ENCODE measurements around the gene ELOVL6.

ELOVL6 gene

GRCh38 chr4:110156442-110156841, 42.0 kb downstream of the ELOVL6 start:
- Histone ChIP-seq H3K9me3 (ENCODE audit: insufficient read depth, low read depth, low read length) (no peaks in the 10 kb centered on the region), H3K4me3 (ENCODE audit: low read length) (no peak overlapping the region), H3K36me3 (ENCODE audit: insufficient read depth, low read depth, low read length) (peaks cover 33% of the 10 kb centered on the region; the same call in 1 of the 2 replicates), H3K4me1 (ENCODE audit: insufficient read depth, low read length) (no peaks in the 10 kb centered on the region), H3K9ac (ENCODE audit: low read depth, low read length) (no peak overlapping the region), H3K27me3 (ENCODE audit: insufficient read depth, low read length) (no peaks in the 10 kb centered on the region), H3K27ac (ENCODE audit: low read length) (no peak overlapping the region)

- Histone ChIP-seq H3K9me3 (ENCODE audit: insufficient read depth, low read depth, low read length) (no peaks in the 10 kb centered on the region), H3K36me3 (ENCODE audit: insufficient read depth, low read depth, low read length) (peaks cover 26% of the 10 kb centered on the region; the same call in 1 of the 2 replicates), H3K4me3 (ENCODE audit: low read length) (no peak overlapping the region), H3K9ac (ENCODE audit: low read depth, low read length) (no peak overlapping the region), H3K27ac (ENCODE audit: low read length) (no peak overlapping the region), H3K4me1 (ENCODE audit: insufficient read depth, low read length) (no peaks in the 10 kb centered on the region), H3K27me3 (ENCODE audit: insufficient read depth, low read length) (no peaks in the 10 kb centered on the region)
Observed at GRCh38 chr4:110155654-110156053, 42.8 kb downstream of the ELOVL6 start.

- Histone ChIP-seq H3K27me3 (ENCODE audit: insufficient read depth, low read length) (no peaks in the 10 kb centered on the region), H3K27ac (ENCODE audit: low read length) (no peak overlapping the region), H3K9me3 (ENCODE audit: insufficient read depth, low read depth, low read length) (no peaks in the 10 kb centered on the region), H3K9ac (ENCODE audit: low read depth, low read length) (no peak overlapping the region), H3K36me3 (ENCODE audit: insufficient read depth, low read depth, low read length) (peaks cover 30% of the 10 kb centered on the region; the same call in 1 of the 2 replicates), H3K4me3 (ENCODE audit: low read length) (no peak overlapping the region), H3K4me1 (ENCODE audit: insufficient read depth, low read length) (no peaks in the 10 kb centered on the region)
Observed at GRCh38 chr4:110154582-110154981, 43.8 kb downstream of the ELOVL6 start.

- no peak overlapping the region for H3K4me3 ChIP-seq (ENCODE audit: low read length)
- H3K9ac ChIP-seq (ENCODE audit: low read depth, low read length), result no peak overlapping the region
- peaks cover 39% of the 10 kb centered on the region for H3K36me3 ChIP-seq (ENCODE audit: insufficient read depth, low read depth, low read length)
- H3K4me1 ChIP-seq (ENCODE audit: insufficient read depth, low read length), result no peaks in the 10 kb centered on the region
- no peaks in the 10 kb centered on the region for H3K27me3 ChIP-seq (ENCODE audit: insufficient read depth, low read length)
- H3K9me3 ChIP-seq (ENCODE audit: insufficient read depth, low read depth, low read length), result no peaks in the 10 kb centered on the region
- no peak overlapping the region for H3K27ac ChIP-seq (ENCODE audit: low read length)
Observed at GRCh38 chr4:110152386-110152785, 46.0 kb downstream of the ELOVL6 start.

- Histone ChIP-seq H3K9ac (ENCODE audit: low read depth, low read length) (no peak overlapping the region), H3K27ac (ENCODE audit: low read length) (no peak overlapping the region), H3K4me3 (ENCODE audit: low read length) (no peak overlapping the region), H3K36me3 (ENCODE audit: insufficient read depth, low read depth, low read length) (peaks cover 53% of the 10 kb centered on the region), H3K4me1 (ENCODE audit: insufficient read depth, low read length) (no peaks in the 10 kb centered on the region), H3K9me3 (ENCODE audit: insufficient read depth, low read depth, low read length) (no peaks in the 10 kb centered on the region), H3K27me3 (ENCODE audit: insufficient read depth, low read length) (no peaks in the 10 kb centered on the region)
Observed at GRCh38 chr4:110149089-110149488, 49.3 kb downstream of the ELOVL6 start.

GRCh38 chr4:110142461-110142860, 56.0 kb downstream of the ELOVL6 start:
- peaks cover 32% of the 10 kb centered on the region; the same call in 1 of the 2 replicates for H3K36me3 ChIP-seq (ENCODE audit: insufficient read depth, low read depth, low read length)
- no peak overlapping the region for H3K27ac ChIP-seq (ENCODE audit: low read length)
- H3K27me3 ChIP-seq (ENCODE audit: insufficient read depth, low read length), result no peaks in the 10 kb centered on the region
- H3K4me3 ChIP-seq (ENCODE audit: low read length), result no peak overlapping the region
- no peak overlapping the region for H3K9ac ChIP-seq (ENCODE audit: low read depth, low read length)
- H3K9me3 ChIP-seq (ENCODE audit: insufficient read depth, low read depth, low read length), result no peaks in the 10 kb centered on the region
- H3K4me1 ChIP-seq (ENCODE audit: insufficient read depth, low read length), result no peaks in the 10 kb centered on the region

GRCh38 chr4:110139815-110140214, 58.6 kb downstream of the ELOVL6 start:
- H3K9me3 ChIP-seq (ENCODE audit: insufficient read depth, low read depth, low read length), result no peaks in the 10 kb centered on the region
- H3K4me3 ChIP-seq (ENCODE audit: low read length), result no peak overlapping the region
- H3K9ac ChIP-seq (ENCODE audit: low read depth, low read length), result no peak overlapping the region
- H3K27ac ChIP-seq (ENCODE audit: low read length), result no peak overlapping the region
- H3K4me1 ChIP-seq (ENCODE audit: insufficient read depth, low read length), result peaks cover 4% of the 10 kb centered on the region; the same call in 1 of the 2 replicates
- peaks cover 38% of the 10 kb centered on the region for H3K36me3 ChIP-seq (ENCODE audit: insufficient read depth, low read depth, low read length)
- H3K27me3 ChIP-seq (ENCODE audit: insufficient read depth, low read length), result no peaks in the 10 kb centered on the region

- H3K27me3 ChIP-seq (ENCODE audit: insufficient read depth, low read length), result no peaks in the 10 kb centered on the region
Observed at GRCh38 chr4:110139111-110139510, 59.3 kb downstream of the ELOVL6 start.

GRCh38 chr4:110138551-110138950, 59.9 kb downstream of the ELOVL6 start:
- H3K4me3 ChIP-seq (ENCODE audit: low read length), result no peak overlapping the region
- H3K27me3 ChIP-seq (ENCODE audit: insufficient read depth, low read length), result no peaks in the 10 kb centered on the region

More at GRCh38 chr4:110139111-110139510, 59.3 kb downstream of the ELOVL6 start:
- H3K36me3 ChIP-seq (ENCODE audit: insufficient read depth, low read depth, low read length), result peaks cover 38% of the 10 kb centered on the region
- no peak overlapping the region for H3K27ac ChIP-seq (ENCODE audit: low read length)
- H3K9me3 ChIP-seq (ENCODE audit: insufficient read depth, low read depth, low read length), result no peaks in the 10 kb centered on the region
- no peak overlapping the region for H3K9ac ChIP-seq (ENCODE audit: low read depth, low read length)
- no peak overlapping the region for H3K4me3 ChIP-seq (ENCODE audit: low read length)
- H3K4me1 ChIP-seq (ENCODE audit: insufficient read depth, low read length), result peaks cover 4% of the 10 kb centered on the region; the same call in 1 of the 2 replicates

GRCh38 chr4:110137829-110138228, 60.6 kb downstream of the ELOVL6 start:
- H3K4me1 ChIP-seq (ENCODE audit: insufficient read depth, low read length), result peaks cover 4% of the 10 kb centered on the region; the same call in 1 of the 2 replicates
- no peaks in the 10 kb centered on the region for H3K27me3 ChIP-seq (ENCODE audit: insufficient read depth, low read length)
- H3K36me3 ChIP-seq (ENCODE audit: insufficient read depth, low read depth, low read length), result peaks cover 45% of the 10 kb centered on the region

More at GRCh38 chr4:110138551-110138950, 59.9 kb downstream of the ELOVL6 start:
- H3K27ac ChIP-seq (ENCODE audit: low read length), result no peak overlapping the region
- H3K9me3 ChIP-seq (ENCODE audit: insufficient read depth, low read depth, low read length), result no peaks in the 10 kb centered on the region
- H3K4me1 ChIP-seq (ENCODE audit: insufficient read depth, low read length), result peaks cover 4% of the 10 kb centered on the region; the same call in 1 of the 2 replicates
- H3K36me3 ChIP-seq (ENCODE audit: insufficient read depth, low read depth, low read length), result peaks cover 43% of the 10 kb centered on the region
- H3K9ac ChIP-seq (ENCODE audit: low read depth, low read length), result no peak overlapping the region

GRCh38 chr4:110135523-110135922, 62.9 kb downstream of the ELOVL6 start:
- H3K9ac ChIP-seq (ENCODE audit: low read depth, low read length), result no peak overlapping the region
- H3K4me1 ChIP-seq (ENCODE audit: insufficient read depth, low read length), result peaks cover 5% of the 10 kb centered on the region; the same call in 1 of the 2 replicates
- H3K9me3 ChIP-seq (ENCODE audit: insufficient read depth, low read depth, low read length), result no peaks in the 10 kb centered on the region
- H3K27me3 ChIP-seq (ENCODE audit: insufficient read depth, low read length), result no peaks in the 10 kb centered on the region
- H3K36me3 ChIP-seq (ENCODE audit: insufficient read depth, low read depth, low read length), result peaks cover 42% of the 10 kb centered on the region
- no peak overlapping the region for H3K27ac ChIP-seq (ENCODE audit: low read length)
- H3K4me3 ChIP-seq (ENCODE audit: low read length), result no peak overlapping the region

More at GRCh38 chr4:110137829-110138228, 60.6 kb downstream of the ELOVL6 start:
- no peak overlapping the region for H3K27ac ChIP-seq (ENCODE audit: low read length)
- no peak overlapping the region for H3K9ac ChIP-seq (ENCODE audit: low read depth, low read length)
- no peak overlapping the region for H3K4me3 ChIP-seq (ENCODE audit: low read length)
- H3K9me3 ChIP-seq (ENCODE audit: insufficient read depth, low read depth, low read length), result no peaks in the 10 kb centered on the region

- H3K27ac ChIP-seq (ENCODE audit: low read length), result no peak overlapping the region
- no peaks in the 10 kb centered on the region for H3K27me3 ChIP-seq (ENCODE audit: insufficient read depth, low read length)
- peaks cover 8% of the 10 kb centered on the region; the same call in 1 of the 2 replicates for H3K4me1 ChIP-seq (ENCODE audit: insufficient read depth, low read length)
Observed at GRCh38 chr4:110135076-110135475, 63.3 kb downstream of the ELOVL6 start.

More at GRCh38 chr4:110135076-110135475, 63.3 kb downstream of the ELOVL6 start:
- Histone ChIP-seq H3K36me3 (ENCODE audit: insufficient read depth, low read depth, low read length) (peaks cover 42% of the 10 kb centered on the region), H3K4me3 (ENCODE audit: low read length) (no peak overlapping the region), H3K9me3 (ENCODE audit: insufficient read depth, low read depth, low read length) (no peaks in the 10 kb centered on the region), H3K9ac (ENCODE audit: low read depth, low read length) (no peak overlapping the region)

Measured in iPS-20b (cell line).